Stimulated activated CD4-positive, alpha-beta T cell treated with anti-CD3 and anti-CD28 coated beads, Interleukin-12 subunit alpha, Interleukin-12 subunit beta, amount 100 ng/mL, for 24 hours (primary cell): Measurements from ENCODE around the gene ITGA6.

ENCODE experiments used
- DNase-seq, 2 experiments: peaks; one replicate each; pipeline ENCODE4 v3.0.0-alpha.2; 2020; ENCODE audit warnings: low read depth in 2 of 2

Gene ITGA6

DNA sequence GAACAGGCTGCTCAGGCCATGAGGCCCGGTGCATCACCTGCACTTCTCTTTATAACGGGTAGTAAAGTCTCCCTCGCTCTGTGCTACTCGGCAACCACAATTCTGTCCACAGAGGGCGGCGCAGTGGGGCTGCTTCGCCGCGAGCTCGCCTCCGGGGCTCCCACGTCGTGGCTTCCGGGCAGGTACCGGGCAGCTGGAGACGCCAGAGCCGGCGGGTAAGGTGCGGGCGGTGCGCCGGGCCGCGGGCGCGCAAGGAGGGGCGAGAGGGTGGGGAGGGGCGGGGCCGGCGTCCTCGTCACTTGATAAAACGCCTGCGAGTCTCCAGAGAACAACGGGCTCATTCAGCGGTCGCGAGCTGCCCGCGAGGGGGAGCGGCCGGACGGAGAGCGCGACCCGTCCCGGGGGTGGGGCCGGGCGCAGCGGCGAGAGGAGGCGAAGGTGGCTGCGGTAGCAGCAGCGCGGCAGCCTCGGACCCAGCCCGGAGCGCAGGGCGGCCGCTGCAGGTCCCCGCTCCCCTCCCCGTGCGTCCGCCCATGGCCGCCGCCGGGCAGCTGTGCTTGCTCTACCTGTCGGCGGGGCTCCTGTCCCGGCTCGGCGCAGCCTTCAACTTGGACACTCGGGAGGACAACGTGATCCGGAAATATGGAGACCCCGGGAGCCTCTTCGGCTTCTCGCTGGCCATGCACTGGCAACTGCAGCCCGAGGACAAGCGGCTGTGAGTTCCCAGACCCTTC is at the start of gene ITGA6:
Gene ITGA6, plus strand, starts transcription at position 331 of the 734 bp plus-strand sequence.
- peak; percentile 59 to 71 for DNase-seq

DNA sequence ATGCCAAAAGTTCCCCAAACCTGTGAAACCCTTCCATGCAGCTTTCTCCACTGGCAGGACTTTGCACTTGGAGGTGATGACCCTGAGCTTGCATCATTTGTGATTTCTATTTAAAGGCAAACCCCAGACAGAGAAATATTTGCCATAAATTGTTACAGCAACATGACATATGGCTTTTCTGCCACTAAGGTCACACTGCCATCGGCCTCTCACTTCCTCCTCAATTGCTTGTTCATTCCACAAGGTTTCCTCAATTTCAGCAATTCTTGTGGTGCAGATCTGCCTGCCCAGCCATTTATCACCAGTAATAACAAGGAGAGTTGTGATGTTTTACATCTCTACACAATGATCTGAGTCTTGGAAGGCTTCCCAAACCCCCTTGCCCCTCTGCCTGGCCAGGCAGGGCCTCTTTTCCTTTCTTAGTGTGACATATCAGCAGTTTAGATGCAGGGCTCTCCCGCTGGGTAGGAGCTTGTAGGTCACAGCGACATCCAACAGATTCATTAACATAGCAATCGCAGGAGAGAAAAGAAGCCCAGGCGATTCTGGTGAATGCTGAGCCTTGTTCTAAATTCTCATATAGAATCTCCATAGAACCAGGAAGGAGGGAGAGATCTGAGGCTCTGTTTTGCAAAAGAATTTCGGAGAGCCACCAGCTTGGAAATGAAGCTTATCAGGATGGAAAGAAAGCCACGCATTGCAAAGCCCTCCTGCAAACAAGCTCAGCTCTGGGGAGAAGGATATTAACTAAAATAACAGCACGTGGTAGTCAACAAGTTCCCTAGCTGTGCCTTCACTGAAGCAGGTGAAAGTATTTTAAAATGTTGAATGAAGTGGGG is 46.7 kb upstream of the ITGA6 start:
- no peak for DNase-seq

DNA sequence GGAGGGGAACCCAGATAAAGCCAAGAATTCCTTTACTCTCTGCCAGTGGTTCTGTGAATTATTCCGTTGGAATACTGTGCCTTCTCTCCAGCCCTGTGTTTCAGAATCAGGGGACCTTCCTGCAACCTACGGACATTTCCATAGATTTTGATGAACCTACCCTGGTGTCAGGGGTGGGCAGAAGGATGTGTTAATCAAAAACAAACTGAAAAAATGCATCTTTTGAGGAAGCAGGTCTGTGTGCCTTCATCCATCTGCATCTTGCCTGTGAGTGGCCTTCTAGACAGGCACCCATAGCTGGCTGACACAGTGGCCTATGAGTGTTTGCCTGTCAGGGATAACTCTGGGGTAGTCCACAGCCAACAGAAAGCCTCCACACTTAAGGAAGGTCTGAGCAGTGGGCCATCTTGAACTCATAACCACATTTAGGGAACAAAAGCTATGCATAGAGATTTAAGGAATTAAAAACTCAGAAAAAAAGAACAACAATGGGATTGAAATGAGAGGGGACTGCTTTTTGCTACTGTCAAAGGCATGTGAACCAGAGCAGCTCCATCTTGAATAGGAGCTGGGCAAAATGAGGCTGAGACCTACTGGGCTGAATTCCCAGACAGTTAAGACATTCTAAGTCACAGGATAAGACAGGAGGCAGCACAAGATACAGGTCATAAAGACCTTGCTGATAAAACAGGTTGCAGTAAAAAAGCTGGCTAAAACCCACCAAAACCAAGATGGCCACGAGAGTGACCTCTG is 45.9 kb upstream of the ITGA6 start:
- DNase-seq = no peak

DNA sequence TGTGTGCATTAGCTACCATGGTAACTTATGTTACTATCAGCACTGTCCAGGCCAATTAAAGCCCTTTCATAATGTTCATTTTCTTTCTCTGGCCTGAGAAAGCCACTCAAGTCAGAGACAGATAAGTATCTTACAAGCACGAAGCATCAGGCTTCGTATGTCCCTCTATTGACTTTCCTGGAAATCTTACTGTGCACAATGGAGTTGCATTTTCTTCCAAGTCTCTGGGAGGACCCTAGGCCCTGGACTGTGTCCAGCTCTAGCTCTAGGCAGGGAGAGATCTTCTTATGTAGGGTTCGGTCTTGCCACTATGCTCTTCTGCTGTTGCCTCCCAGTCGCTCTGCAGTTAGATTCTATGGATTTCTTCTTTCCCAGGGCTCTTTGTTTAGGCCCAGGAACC is 40.0 kb upstream of the ITGA6 start:
- no peak for DNase-seq

- DNase-seq = no peak
Measured at GRCh38 chr2:172389685-172390339, 37.6 kb upstream of the ITGA6 start.

GRCh38 chr2:172394002-172394401 is 33.4 kb upstream of the ITGA6 start:
- DNase-seq = no peak

DNA sequence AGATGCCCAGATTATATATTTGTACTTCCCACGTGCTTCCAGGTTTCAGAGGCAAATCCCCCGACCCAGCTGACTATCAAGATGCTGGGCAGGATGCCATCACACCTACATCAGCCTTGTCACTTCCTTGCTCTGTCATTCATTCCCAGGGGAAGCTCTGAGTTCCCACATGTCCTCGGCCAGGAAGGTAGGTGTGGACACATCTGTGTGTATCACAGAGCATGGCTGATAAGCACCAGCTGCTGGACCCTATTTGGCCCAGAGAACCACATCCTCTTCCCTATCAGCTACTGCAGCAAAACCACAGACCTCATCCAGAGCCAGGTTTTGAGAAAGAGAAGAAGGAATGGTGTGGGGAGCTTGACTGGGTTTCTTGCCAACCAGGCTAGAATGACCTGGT is 31.9 kb upstream of the ITGA6 start:
- no peak for DNase-seq

- no peak for DNase-seq
Measured at GRCh38 chr2:172397148-172397834, 30.1 kb upstream of the ITGA6 start.

- no peak for DNase-seq
Measured at GRCh38 chr2:172398440-172398839, 28.9 kb upstream of the ITGA6 start.

DNA sequence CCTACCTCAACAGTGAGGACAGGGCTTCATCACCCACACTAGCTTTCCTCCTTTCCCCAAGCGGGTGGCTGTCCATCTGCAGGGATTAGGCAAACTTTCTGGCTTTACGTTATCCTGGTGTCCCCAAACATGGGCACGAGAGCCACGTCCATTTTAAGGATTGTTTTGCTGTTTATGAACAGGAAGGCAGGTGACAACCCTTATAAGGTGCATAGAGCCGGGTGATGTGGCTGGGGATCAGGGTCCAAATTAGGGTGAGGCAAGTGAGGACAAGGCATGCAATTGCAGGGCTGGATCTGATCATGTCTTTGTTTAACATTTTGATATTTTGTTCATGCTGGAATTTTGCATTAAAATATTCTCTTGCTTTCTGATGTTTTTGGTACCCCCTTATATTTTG is 27.6 kb upstream of the ITGA6 start:
- DNase-seq = no peak

DNA sequence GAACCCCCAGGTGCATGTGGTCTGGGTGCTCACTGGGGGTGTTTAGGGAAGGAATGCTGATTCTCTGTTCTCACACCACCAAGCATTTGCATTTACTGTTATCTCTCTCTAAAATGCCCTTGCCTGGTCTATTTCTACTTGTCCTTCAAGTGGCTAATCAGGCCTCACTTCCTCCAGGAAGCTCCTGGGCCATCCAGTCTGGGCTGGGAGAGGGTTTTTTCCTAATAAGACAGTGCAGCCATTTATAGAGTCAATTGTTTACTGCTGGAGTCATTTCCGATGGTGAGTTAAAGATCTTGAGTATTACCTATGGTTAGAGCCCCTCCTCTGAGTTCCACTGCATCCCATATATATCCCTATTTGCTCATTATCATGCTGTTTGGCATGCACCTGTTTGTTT is 25.2 kb upstream of the ITGA6 start:
- no peak for DNase-seq

DNA sequence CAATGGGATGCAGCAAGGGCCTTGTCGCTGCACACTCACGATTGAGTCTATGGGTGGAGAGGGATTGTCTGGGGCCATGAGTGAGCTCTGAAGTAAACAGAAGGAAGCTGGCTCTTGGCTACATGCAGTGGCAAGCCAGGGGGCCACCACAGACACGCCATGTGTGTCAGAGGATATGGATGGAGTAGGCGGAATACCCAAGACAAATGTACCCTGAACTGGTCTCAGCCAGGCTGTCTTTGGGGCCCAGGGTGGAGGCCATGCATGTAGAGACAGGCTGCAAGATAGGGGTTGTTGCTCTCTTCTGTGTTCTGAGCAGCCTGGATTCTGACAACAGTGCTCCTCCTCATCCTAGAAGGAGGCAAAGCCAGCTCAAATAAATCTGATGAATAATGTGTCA is 24.0 kb upstream of the ITGA6 start:
- no peak for DNase-seq

DNA sequence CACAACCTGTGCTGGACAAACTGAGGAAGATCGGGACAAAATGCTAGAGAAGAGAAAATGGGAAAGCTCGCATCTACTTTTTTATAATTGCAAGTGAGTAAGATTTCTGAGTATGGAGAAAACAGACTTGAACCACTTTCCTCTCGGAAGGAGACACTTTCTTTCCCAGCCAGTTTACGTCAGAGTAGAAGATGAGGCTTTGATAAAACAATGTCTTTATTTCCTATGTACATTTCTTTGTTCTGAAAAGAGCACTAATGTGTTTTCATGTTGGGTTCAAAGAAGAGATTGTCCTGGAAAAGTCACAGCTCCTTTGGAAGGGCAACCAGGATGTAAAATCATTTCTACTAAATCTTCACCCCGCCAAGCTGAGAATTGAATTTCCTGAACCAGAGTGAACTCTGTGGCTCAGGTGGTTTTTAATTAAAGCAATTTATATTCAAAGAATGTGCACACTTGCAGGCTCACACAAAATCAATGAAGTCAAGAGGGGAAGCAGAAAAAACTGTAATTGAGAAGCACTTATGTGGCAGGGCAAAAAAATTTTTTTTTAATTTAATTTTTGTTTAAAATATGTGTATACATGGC is 23.4 kb upstream of the ITGA6 start:
- no peak for DNase-seq

DNA sequence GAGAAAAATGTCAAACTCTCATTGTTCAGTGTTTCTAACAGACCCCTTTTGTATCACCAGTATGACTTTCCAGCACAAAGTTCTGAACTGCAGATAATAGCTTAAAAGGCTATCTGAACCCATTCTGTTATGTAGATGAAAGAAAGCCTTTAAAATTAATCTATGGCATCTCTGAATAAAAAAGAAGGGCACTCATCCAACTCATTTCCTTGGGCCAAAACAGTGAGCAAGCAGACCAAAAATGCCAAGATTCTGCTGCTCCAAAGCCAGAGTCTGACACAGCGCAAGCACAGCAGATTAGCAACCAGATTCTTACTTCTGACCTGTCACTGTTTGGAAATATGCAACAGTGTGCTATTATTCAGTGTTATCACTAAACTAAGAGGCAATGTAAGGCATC is 22.6 kb upstream of the ITGA6 start:
- DNase-seq = no peak

GRCh38 chr2:172405673-172406072 is 21.7 kb upstream of the ITGA6 start:
- DNase-seq = no peak

DNA sequence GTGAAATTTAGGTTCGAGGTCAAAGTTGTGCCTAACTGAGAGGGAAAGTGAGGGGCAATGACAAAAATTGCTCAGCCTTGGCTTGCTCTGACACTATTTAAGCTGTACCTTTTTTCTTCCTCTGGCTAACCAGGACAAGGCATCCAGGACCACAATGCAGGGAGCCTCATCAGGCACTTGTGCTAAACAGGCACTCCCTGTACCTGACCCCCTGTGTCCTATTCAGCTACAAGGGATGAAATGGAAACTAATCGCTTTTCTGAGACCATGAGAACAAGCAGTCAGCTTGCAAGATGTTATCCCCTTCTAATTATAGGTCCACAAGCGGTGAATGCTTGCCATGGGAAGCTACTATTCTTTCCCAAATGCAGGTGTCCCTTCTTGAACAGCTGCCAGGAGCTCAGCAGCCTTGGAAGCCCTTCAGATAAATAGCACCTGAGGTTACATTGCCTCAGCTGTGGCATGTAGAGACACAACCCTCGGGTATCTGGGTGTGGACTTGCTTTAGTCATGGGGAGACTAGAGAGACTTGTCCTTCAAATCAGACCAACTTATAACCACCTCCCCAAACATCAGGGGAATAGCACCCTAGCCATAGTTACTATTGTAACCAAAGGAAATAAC is 19.1 kb upstream of the ITGA6 start:
- DNase-seq = no peak

DNA sequence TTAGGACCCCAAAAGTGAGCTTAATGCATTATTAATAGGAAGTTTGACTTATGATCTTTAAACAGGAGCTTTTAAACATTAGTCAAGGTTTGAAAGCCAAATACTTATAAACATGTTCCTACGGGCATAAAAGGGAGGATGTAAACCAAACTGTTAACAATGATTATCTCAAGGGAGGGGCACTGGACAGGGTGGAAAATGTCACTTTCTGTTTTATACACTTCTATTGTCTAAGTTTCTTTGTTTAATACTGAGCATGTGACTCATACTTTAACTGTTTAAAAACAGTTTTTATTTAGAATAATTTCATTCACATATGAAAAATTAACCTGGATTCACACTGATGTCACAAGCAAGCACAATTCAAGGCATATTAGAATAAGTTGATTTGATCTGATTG is 18.3 kb upstream of the ITGA6 start:
- DNase-seq = no peak

- DNase-seq = no peak
Measured at GRCh38 chr2:172412984-172413492, 14.3 kb upstream of the ITGA6 start.

GRCh38 chr2:172415157-172415864 is 12.1 kb upstream of the ITGA6 start:
- DNase-seq = no peak

- no peak for DNase-seq
Measured at GRCh38 chr2:172415865-172416183, 11.6 kb upstream of the ITGA6 start.
